DMS 273 (cell line): ENCODE measurements around the gene ST8SIA5.

Source experiments
- DNase-seq: peaks from one replicate; lab custom pipeline; 2025; ENCODE audit not compliant: unreplicated experiment; lab: John Stamatoyannopoulos, UW

ST8SIA5 gene

DNA sequence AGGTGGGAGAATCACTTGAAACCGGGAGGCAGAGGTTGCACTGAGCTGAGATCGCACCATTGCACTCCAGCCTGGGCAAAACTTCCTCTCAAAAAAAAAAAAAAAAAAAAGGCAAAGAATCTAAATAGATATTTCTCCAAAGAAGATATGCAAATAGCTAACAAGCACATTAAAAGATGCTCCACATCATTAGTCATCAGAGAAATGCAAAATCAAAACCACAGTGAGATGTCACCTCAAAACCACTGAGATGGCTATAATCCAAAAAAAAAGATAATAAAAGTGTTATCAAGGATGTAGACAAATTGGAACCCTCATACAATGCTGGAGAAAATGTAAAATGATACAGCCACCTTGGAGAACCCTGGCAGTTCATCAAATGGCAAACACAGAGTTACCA is 8.4 kb downstream of the ST8SIA5 start:
- DNase-seq, result no peak

DNA sequence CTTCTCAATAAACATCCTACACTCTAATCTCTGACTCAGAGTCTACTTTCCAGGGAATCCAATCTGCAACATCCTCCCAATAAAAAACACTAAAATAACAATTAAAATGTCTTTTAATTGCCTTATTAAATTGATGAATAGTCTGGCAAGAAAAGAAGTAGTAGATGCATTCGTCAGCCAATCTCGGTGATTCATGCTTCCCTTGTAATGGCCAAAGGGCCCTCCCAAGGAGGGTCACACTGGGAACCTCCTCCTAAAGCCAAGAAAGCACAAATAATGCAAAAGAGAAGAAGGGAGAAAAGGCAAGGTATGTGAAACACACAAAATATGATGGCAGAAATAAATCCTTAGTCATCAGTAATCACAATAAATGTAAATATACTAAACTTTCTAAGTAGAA is 16.8 kb downstream of the ST8SIA5 start:
- DNase-seq, result no peak

DNA sequence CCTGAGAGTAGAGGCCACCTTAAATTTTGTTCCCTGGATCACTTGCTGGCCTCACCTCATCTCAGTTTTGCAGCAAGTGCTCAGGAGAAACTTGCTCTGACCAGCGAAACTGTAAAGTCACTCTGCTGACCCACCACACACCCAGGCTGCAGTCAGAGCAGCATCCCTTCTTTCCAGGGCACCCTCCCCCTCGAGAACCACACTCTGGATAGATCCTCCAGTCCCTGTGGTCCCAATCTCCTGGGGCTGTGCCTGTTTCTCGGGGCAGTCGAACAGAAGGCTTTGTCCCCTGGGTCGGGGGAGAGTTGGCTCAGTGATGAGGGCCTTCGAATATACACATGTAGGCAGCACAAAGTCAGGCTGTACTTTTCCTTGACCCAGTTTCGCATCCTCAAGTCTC is 18.4 kb downstream of the ST8SIA5 start:
- no peak for DNase-seq

DNA sequence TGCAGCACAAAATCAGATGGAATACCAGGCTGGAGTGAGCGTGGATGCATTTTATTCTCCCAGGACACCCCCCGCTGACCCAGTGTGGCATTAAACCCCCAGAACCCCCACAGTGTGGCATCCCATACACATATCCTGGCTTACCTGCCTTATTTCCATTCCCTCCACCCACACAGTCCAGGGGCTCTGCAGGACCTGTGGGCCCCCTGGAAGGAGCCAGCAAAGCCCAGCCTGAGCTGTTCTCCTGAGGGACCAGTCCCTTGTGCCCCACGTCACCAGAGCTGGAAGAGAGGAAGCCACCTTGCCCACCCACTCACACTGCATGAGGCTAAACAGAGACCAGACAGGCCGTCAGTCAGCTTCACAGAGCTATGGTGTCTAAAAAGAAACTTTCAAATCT is 20.1 kb downstream of the ST8SIA5 start:
- DNase-seq, result no peak

DNA sequence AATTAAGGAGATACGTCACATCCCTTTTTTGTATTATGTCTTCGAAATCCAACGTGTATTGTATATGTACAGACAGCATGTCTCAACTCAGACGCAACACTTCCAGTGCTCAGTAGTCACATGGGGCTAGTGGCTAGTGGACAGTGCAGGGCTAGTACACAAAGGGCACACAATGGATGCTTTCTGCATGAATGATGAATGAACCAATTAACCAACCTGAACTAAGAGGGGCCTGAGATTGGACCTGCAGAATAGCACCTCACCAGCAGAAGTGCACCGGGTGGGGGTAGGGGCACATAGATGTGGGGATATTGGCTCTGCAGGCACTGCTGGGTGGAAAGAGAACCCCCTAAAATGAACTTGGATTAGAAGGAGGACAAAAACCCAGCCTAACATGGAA is 20.7 kb downstream of the ST8SIA5 start:
- DNase-seq, result no peak

DNA sequence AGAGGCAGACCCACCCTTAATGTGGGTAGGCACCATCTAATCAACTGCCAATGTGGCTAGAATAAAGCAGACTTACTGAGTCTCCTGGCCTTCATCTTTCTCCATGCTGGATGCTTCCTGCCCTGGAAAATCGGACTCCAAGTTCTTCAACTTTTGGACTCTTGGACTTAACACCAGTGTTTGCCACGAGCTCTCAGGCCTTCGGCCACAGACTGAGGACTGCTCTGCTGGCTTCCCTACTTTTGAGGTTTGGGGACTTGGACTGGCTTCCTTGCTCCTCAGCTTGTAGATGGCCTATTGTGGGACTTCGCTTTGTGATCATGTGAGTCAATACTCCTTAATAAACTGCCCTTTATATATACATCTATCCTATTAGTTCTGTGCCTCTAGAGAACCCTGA is 21.9 kb downstream of the ST8SIA5 start:
- DNase-seq, result no peak

DNA sequence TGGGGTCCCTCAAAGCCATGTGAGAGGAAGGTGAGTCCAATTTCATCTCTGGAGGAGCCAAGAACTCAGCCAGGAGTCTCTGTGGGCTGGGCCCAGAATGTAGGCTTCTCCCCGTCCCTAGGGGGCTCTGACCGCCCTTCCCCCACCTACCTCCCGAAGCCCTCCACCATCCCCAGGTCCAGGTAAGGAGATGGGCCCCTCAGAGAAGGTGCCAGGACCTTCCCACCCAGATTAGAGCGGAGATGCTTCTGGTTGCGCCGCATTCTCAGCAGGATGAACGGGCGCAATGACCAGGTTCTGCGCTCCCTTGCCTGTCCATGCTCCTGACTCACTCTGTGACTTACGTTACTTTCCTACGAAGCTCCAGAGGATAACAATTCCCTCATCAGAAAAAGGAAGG is 23.0 kb downstream of the ST8SIA5 start:
- no peak for DNase-seq

DNA sequence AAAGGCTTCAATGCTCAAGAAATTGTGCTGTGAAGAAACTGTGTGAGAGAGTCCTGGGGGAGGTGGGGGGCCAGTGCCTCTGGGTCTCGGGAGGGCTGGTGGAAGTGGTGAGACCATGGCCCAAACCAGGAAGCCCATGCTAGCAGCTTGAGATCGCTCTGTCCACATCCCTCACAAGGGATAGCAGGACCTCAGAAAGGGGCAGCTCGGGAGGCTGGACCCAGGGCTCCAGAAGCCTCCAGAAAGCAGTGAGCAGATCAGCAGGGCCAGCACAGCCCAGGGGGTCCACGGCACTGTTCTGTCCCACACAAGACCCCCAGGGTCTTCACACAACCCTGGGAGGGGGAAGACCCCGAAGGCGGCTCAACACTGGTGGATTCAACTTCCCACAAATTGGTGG is 24.1 kb downstream of the ST8SIA5 start:
- DNase-seq, result no peak

DNA sequence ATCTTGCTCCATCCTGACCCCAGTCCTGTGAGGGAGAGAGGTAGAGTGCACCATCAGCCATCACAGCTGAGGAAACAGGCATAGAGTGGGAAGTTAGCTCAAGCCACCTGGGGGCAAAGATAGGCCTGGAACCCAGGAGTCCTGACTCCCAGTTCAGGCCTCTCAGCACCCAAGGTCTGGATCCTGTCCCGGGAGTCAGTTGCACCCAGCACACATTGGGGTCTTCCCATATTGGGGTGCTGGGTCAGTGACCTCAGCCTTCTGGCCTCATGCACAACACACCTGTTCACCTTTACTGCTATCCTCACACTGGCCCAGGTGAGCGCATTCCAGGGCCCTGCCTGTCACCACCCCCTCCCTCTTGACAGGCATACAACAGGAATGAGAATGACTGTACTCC is 24.7 kb downstream of the ST8SIA5 start:
- DNase-seq, result no peak

DNA sequence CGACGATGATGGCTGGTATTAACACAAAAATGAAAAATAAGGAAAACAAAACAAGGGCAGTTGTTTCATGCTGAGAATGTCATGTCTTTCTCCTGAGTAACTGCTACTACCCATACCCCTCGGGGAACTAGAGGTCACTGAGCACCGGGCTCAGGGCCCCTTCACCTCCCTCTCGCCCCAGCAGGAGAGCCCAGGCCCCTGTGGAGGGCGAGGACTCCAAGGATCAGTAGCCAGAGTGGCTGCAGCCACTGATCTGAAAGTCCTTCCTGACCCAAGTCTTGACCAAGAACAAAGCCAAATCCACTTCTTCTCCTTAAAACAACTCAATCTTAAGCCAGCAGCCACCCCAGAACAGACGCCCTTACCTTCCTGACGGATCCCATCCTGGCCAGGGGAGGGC is 25.5 kb downstream of the ST8SIA5 start:
- no peak for DNase-seq

DNA sequence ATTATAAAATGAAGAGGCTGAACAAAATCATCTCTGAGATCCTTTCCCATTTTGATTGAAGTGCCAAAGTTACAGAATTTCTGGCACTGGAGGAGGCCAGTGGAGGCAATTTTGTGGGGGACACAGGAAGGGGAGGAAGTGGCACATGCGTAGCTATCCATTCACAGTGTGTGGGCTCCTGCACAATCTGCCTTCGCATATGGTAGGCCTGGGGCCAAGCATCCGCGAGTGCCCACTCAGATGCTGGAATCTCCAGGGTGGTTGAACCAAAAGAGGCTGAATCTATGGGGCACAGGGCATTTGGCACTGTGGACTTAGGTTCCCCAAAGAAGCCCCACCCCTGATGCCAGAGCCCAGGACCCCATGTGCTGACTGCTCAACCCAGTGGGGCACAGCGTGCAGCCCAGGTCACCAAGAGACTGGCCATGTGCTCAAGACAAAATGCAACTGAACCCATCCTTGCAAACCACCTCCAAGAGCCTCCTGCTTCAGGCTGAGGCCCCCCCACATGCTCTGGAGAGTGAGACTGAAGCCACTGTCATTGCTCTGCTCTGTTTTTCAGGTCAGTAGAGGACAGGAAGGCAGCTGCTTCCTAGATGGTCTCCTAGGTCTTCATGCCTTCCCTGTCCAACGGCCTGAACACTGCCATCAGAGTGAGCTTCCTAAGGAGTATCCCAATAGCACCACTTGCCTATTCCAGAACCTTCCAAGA is 28.5 kb downstream of the ST8SIA5 start:
- no peak for DNase-seq

DNA sequence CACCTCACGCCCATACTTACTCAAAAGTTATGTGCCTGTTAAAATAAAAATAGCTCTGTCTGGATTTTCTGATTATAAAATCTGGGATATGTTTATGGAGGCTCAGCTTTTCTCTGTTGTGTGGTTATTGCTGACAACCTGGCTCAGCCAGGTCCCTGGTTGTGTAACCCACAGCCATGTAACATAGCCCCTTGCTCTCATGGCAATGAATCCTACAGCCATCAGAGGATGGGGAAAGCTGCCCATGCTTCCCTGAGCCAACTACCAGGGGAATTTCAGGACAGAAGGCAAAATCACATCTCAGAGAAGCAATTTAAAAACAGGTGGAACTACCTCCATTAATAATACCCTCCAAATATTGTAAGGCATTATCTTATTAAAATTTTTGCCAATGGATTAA is 29.7 kb downstream of the ST8SIA5 start:
- no peak for DNase-seq

DNA sequence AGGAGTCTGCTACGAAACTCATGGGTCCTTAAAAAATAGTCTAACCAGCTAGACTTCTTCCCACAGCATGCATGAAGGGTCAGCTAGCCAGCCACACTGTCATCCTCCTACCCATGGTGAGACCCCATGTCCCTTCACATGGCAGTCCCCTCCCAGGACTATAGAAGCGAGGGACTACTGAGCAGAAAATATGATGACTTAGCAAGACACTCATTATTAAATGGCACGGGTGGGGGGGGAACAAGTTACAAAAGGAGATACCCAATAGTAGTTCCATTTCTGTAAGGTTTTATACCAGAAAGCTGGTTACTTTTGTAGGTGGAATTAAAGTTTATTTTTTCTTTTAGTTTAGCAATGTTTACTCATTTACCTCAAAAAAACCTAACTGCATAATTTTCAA is 31.5 kb downstream of the ST8SIA5 start:
- no peak for DNase-seq

DNA sequence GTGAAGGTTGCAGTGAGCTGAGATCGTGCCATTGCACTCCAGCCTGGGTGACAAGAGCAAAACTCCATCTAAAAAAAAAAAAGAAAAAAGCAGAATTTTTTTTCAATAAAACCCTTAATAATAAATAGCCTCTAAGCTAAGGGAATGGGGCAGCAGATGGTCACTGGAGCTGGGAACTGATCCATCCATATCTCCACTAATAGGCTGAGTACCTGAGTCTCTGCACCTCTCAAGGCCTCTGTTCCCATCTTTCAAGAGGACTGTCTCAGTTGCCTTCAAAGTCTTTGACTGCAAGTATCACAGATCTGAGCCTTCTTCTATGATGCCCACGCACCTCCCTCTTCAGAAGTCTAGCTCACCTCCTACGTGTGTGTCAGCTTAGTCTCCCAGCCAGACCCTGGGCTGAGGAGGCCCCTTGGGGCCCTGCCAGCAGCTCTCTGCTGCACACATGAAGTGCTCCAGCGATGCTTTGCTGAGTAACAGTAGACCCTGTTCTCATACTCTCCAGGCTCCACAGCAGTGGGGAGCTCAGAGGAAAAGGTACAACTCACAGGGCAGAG is 32.9 kb downstream of the ST8SIA5 start:
- no peak for DNase-seq

DNA sequence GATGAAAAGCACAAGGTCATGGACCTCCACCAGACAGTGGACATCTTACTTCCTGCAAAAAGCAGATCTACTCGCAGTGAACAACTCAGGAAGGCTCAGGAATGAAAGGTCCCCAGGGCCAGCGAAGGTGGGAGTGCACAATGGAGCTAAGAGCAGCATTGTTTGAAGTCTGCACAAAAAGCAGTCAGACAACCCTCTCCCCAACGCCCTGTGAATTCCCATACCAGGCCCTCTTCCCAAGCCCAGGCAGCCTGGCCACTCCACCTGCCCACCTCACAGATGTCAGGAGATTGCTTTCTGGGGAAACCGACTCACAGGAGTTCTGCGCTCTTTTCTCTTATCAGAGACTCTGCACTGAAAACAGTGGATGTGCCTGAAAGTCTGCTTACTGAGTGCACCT is 34.8 kb downstream of the ST8SIA5 start:
- DNase-seq, result no peak

DNA sequence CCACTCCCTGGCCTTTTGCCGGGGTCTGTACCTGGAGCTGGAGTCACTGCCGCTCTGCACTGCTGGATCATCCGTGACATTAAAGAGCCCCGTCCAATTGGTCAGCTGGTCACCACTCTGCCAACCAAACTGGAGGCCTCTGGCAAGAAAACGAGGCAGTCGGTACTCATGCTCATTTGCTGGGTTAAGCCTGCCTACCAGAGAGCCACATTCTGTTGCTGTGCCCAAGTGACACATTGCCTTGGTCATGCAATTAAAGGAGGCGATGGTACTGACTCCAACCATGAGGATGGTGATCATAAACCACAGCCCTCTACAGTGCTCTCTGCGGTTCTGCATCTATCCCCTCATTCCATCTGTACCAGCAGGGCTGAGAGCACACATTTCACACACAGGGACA is 35.5 kb downstream of the ST8SIA5 start:
- no peak for DNase-seq

DNA sequence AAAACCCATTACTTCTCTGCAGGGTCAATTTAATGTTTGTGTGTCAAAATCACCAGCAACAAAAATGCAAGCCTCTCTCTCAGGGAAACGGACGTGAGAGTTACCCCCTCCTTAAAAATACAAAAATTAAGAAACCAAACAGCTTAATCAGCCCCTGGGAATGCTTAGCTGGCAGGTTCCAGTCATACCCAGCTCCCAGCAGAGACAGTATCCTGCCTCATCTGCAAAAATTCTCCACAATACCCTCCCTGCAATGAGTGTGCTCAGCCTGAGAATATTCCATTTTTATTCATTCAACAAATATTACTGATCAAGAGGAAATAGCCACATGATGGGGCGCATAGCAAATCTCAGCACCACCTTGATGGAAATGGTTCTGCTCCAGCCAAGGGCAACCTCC is 36.3 kb downstream of the ST8SIA5 start:
- no peak for DNase-seq

DNA sequence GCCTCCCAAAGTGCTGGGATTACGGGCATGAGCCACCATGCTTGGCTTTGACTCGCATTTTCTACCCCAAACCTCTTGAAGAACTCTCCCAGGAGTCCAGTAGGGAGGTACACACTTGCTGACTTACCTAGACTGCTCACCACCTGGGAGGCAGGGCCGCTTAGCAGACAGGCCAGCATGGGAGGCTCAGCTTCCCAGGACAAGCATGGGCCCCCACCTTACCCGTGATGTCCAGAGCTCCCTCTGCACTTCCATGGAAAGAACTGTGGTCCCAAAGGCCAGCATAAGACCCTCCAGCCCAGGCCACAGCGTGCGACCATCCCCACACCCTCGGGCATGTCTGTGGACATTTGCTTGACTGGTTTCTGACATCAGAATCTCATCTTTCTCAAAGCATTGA is 36.8 kb downstream of the ST8SIA5 start:
- DNase-seq, result no peak

DNA sequence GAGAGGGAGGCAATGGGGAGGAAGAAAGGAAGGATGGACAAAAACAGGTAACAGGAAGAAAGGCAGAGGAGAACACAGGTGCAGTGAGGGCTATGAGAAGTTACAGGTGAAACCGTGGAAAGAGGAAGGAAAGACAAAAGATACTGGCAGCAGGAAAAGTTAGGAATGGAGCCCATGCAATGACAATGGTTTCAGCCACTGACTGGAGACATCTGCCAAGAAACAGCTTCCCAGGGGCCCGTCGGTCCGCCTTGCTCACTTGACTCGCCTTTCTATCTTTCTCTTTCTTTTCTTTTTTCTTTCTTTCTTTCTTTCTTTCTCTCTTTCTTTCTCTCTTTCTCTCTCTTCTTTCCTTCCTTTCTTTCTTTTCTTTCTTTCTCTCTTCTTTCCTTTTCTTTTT is 37.5 kb downstream of the ST8SIA5 start:
- DNase-seq, result no peak

DNA sequence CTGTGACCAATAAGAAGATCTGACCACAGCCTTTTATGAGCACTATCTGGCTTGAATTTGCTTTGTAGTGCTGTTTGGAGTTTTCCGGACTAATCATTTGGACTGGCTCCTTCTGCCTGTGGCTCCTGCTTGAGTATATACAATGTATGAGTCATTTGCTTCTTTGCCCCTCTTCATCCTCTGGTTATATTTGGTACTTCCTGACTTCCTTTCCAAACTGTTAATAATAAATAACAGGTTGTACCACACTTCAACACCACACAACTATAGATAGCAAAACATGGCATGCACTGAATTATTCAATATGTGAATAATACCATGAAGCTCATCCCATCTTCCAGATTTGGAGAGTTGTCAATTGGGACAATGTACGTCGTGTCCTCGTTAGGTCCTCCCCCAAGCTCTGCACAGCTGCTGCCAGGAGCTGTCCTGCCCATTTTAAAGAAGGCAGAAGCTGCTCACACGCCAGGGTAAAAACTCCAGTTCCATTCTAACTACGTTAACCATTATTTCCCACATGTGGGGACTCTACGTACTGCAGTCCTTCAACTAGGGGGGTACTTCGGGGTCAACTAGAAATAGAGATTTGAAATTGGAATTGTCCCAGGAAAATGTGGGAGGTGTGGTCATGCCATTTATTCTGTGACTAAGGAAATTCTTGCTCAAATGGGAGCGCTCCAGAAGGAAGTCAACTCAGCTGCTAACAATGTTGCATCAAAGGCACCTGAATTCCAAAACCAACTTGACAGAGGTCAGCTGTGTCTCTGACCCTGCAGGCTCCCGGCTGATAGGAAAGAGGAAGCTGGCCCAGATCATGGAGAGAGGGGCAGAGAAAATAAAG is 38.1 kb downstream of the ST8SIA5 start:
- no peak for DNase-seq

DNA sequence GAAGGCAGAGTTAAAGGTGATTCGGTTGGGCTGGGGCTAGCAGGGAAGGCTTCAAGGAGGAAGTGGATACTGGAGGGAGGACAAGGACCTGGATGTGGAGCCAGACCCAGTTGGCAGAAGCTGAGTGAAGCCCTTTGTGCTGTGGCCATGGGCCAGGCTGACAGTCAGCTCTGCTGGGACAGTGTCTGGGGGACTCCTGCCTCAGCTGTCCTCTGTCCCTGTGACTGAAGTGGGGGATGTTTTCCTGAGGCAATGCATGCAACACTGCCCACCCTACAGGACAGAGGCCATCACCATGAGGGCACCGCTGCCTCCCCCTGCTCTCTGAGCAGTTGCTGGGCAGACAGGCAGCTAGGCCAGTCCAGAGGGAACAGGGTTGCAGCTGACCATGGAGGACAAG is 40.0 kb downstream of the ST8SIA5 start:
- no peak for DNase-seq

DNA sequence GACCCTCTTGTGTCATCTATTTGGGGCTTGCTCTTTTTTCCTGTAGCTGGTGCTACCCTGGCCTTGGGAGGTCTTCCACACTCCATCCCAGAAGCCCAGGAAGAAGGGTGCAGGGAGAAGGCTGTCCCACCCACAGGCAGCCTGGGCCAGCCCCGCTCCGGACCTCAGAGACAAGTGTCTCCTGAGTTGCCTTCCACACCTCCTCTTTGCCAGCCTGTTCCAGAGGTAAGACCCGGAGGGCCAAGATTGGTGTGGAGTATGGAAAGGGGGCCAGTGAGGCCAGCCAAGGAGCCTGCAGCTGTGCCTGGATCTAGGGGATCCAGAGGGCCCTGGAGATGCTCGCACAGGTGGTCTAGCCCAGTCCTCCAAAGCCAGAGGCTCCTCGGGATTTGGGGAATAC is 40.5 kb downstream of the ST8SIA5 start:
- DNase-seq, result no peak
